Sigmoid colon (tissue), 7 donors: ENCODE results near the gene SLC45A2. TPM values are rescaled to one million over a fixed set of nuclear protein-coding genes. Genes with fewer than 3 reads are reported as not detected.

Experiments used
- DNase-seq: peaks from one replicate; pipeline ENCODE4 v3.0.0-alpha.2; 2019
- H3K27ac ChIP-seq, 4 donors: fragments of 200-600 bp; sonication (generic); one replicate each; pipeline ENCODE4 v1.5.1; 2016 to 2019; ENCODE audit warnings: mild to moderate bottlenecking in 1 of 4
- H3K27me3 ChIP-seq, 3 donors: fragments of 200-600 bp; sonication (generic); one replicate each; pipeline ENCODE4 v1.5.1; 2019; ENCODE audit warnings: mild to moderate bottlenecking in 1 of 3
- H3K36me3 ChIP-seq, 4 donors: fragments of 200-600 bp; sonication (generic); one replicate each; pipeline ENCODE4 v1.5.1; 2016 to 2019
- H3K4me1 ChIP-seq, 4 donors: fragments of 200-600 bp; sonication (generic); one replicate each; pipeline ENCODE4 v1.5.1; 2017 to 2019
- H3K4me3 ChIP-seq, 4 donors: fragments of 200-600 bp; sonication (generic); one replicate each; pipeline ENCODE4 v1.5.1; 2017 to 2019; ENCODE audit warnings: mild to moderate bottlenecking in 2 of 4, moderate library complexity in 1 of 4
- H3K9me3 ChIP-seq, 4 donors: fragments of 200-600 bp in 3 of 4; sonication (generic) in 3 of 4; one replicate each; pipeline versions ENCODE4 v1.5.1 to v1.6.1; 2013 to 2019
- EP300 ChIP-seq, 4 donors: sonication (generic); formaldehyde crosslinking; IDR thresholded peaks; one replicate each; pipeline ENCODE4 v1.6.1; 2017; ENCODE audit warnings: antibody characterized with exemption in 4 of 4
- POLR2A ChIP-seq, 2 donors: fragments of 450-650 bp; IDR thresholded peaks; one replicate each; pipeline ENCODE4 v1.6.1; 2016; ENCODE audit warnings: antibody characterized with exemption in 2 of 2, mild to moderate bottlenecking in 2 of 2, moderate library complexity in 2 of 2
- POLR2AphosphoS5 ChIP-seq, 4 donors: sonication (generic); formaldehyde crosslinking; IDR thresholded peaks; one replicate each; pipeline ENCODE4 v1.6.1; 2017; ENCODE audit warnings: antibody characterized with exemption in 4 of 4
- WGBS, 2 donors: extraction: QIAGEN DNeasy Blood & Tissue Kit; methylation state at CpG; one replicate each; pipeline ENCODE4 v1.1.7; 2013; 5-methylcytosine and 5-hydroxymethylcytosine counted together
- intact Hi-C: fragments of 100-400 bp; cut with DNase I; formaldehyde crosslinking; loops from one replicate; pipeline ENCODE4 v1.15.1; 2023
- polyA plus RNA-seq, 3 donors: library from polyadenylated mRNA; stranded (reverse); fragments of 200-250 nt; gene quantifications; one replicate each; pipeline ENCODE4 v1.2.3, GENCODE V29; 2013
- total RNA-seq, 4 donors: library from RNA; depleted of rRNA; stranded (reverse); fragments of >200 nt; gene quantifications; one replicate each; pipeline ENCODE4 v1.1.0, GENCODE V29; 2016
- TF ChIP-seq, protein P1 (sequence below), 4 experiments: fragments of 450-650 bp in 3 of 4; fragments of 200-600 bp in 1 of 4; IDR thresholded peaks; one replicate each; pipeline ENCODE4 v1.5.1; 2016 to 2019; ENCODE audit warnings: antibody characterized with exemption in 4 of 4, mild to moderate bottlenecking in 3 of 4, moderate library complexity in 2 of 4
- donor health status: healthy with polysubstance abuse.
- donor health status: Bipolar disorder and iron deficiency.
- donor health status: healthy.

SLC45A2 gene
- total and polyA plus RNA-seq, 7 donors, result 0.03 to 0.27 TPM; not detected in 5

DNA sequence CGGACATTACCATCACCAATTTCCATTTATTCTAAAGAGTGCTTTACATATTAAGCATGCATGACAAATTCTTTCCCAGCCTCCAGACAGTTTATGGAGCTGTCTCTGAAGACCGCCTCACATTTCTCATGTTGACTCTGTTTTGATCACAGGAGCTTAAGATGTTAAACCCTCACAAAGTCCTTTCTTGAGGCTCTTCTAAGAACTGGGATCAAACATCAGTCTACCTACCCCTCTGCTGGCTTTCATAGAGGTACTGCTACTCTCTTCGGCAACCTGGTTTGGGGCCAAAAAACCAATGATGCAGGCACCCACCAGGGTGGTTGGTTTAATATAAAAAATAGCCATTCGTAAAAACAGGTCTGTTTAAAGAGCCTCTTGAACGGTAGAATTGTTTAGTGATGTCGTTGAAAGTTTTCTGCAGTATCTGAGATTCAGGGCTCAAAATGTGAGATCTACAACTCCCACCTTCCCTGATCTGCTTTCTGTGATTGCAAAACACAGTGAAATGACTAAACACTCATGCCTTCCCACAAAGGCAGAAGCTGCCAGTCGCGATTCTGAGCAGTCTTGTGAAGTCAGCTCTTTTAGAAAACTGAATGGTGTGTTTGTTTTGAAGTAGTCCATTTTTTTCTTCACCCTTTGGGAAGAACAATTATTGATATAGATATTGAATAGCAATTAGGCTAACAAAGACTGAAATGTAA, 44.8 kb downstream of the SLC45A2 start:
- Histone ChIP-seq H3K36me3 (no peaks in the 10 kb centered on the region), H3K27me3 (peaks cover 21 to 57% (median 43%) of the 10 kb centered on the region in 3 donors), H3K4me1 (peaks cover 0 to 19% (median 13%) of the 10 kb centered on the region in 4 donors), H3K27ac (no peak overlapping the region), H3K4me3 (no peak overlapping the region), H3K9me3 (no peaks in the 10 kb centered on the region)
- WGBS, 2 donors, result 76 to 82% methylated on average over 8 of the region's 8 CpGs
- TF ChIP-seq POLR2AphosphoS5 (IDR thresholded peaks at IDR 0.05) (no peak), EP300 (IDR thresholded peaks at IDR 0.05) (no peak), POLR2A (IDR thresholded peaks at IDR 0.05) (no peak)
- TF ChIP-seq, protein P1, sequence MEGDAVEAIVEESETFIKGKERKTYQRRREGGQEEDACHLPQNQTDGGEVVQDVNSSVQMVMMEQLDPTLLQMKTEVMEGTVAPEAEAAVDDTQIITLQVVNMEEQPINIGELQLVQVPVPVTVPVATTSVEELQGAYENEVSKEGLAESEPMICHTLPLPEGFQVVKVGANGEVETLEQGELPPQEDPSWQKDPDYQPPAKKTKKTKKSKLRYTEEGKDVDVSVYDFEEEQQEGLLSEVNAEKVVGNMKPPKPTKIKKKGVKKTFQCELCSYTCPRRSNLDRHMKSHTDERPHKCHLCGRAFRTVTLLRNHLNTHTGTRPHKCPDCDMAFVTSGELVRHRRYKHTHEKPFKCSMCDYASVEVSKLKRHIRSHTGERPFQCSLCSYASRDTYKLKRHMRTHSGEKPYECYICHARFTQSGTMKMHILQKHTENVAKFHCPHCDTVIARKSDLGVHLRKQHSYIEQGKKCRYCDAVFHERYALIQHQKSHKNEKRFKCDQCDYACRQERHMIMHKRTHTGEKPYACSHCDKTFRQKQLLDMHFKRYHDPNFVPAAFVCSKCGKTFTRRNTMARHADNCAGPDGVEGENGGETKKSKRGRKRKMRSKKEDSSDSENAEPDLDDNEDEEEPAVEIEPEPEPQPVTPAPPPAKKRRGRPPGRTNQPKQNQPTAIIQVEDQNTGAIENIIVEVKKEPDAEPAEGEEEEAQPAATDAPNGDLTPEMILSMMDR (IDR thresholded peaks at IDR 0.05), result no peak
- no peak for DNase-seq
- intact Hi-C loops, result loop anchor here (5.0 to 10.0 kb wide), 2 partner anchors 285 to 502 kb away; no protein-coding TSS in a partner anchor

DNA sequence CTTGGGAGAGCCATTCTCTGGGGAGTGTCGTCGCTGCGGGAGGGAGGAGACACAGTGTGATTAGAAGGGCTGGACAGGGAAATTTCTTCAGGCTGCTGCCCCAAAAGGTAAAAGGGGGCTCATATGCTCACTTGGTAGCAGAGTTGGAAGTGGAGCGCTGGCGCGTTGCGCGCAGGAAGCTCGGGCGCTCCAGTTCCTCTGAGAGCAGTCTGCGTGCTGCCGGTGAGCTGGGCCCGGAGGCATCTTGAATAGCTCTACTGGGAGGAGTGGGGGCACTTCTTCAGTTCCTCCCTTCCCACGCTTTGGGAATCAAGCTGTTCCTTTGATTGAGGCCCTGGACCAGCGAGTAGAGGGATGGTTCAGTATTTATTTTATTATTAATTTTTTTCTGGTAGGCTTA, 45.6 kb downstream of the SLC45A2 start:
- TF ChIP-seq EP300 (IDR thresholded peaks at IDR 0.05), result no peak
- TF ChIP-seq POLR2AphosphoS5 (IDR thresholded peaks at IDR 0.05), result no peak
- TF ChIP-seq, protein P1 (IDR thresholded peaks at IDR 0.05), result no peak
- no peak for TF ChIP-seq POLR2A (IDR thresholded peaks at IDR 0.05)
- Histone ChIP-seq H3K4me3 (no peak overlapping the region), H3K27me3 (peaks cover 21 to 57% (median 43%) of the 10 kb centered on the region in 3 donors), H3K36me3 (no peaks in the 10 kb centered on the region), H3K27ac (no peak overlapping the region), H3K4me1 (peaks cover 0 to 19% (median 13%) of the 10 kb centered on the region in 4 donors), H3K9me3 (no peaks in the 10 kb centered on the region)
- no peak for DNase-seq
- 14 to 39% methylated on average over 15 of the region's 15 CpGs for WGBS, 2 donors
- intact Hi-C loops, result loop anchor here (5.0 to 10.0 kb wide), 2 partner anchors 284 to 502 kb away; no protein-coding TSS in a partner anchor

DNA sequence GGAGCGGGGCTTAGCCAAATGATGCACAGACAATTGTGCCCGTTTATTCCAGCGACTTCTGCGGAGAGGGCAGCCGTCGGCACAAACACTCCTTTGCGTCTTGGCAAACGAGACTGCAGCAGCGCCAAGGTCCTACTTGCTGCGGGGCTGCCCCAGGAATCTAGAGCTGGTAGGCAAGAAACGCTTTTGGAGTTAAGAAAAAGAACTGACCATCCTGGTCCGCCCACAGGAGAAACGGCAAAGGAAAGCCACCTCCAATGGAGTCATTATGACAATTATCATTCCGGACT, 46.0 kb downstream of the SLC45A2 start:
- no peaks in the 10 kb centered on the region for H3K36me3 ChIP-seq
- TF ChIP-seq POLR2A (IDR thresholded peaks at IDR 0.05), result no peak
- TF ChIP-seq, protein P1 (IDR thresholded peaks at IDR 0.05), result no peak
- TF ChIP-seq POLR2AphosphoS5 (IDR thresholded peaks at IDR 0.05), result no peak
- TF ChIP-seq EP300 (IDR thresholded peaks at IDR 0.05), result no peak

DNA sequence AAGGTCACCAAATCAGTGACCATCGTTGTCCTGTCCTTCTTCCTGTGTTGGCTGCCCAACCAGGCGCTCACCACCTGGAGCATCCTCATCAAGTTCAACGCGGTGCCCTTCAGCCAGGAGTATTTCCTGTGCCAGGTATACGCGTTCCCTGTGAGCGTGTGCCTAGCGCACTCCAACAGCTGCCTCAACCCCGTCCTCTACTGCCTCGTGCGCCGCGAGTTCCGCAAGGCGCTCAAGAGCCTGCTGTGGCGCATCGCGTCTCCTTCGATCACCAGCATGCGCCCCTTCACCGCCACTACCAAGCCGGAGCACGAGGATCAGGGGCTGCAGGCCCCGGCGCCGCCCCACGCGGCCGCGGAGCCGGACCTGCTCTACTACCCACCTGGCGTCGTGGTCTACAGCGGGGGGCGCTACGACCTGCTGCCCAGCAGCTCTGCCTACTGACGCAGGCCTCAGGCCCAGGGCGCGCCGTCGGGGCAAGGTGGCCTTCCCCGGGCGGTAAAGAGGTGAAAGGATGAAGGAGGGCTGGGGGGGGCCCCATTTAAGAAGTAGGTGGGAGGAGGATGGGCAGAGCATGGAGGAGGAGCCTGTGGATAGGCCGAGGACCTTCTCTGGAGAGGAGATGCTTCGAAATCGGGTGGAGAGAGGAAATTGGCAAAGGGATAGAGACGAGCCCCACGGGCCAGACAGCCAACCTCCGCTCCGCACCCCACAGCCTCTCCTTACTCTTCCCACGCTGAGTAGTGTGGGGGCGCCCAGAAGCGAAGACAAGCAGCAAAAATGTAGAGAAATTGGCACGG, 46.6 kb downstream of the SLC45A2 start:
- Histone ChIP-seq H3K9me3 (no peaks in the 10 kb centered on the region), H3K4me1 (peaks cover 0 to 19% (median 13%) of the 10 kb centered on the region in 4 donors), H3K27ac (no peak overlapping the region), H3K4me3 (no peak overlapping the region), H3K36me3 (no peaks in the 10 kb centered on the region), H3K27me3 (peaks cover 21 to 57% (median 43%) of the 10 kb centered on the region in 3 donors)
- TF ChIP-seq, protein P1 (IDR thresholded peaks at IDR 0.05), result no peak
- no peak for TF ChIP-seq EP300 (IDR thresholded peaks at IDR 0.05)
- 23 to 54% methylated on average over 54 of the region's 54 CpGs for WGBS, 2 donors
- DNase-seq, result no peak
- intact Hi-C loops, result loop anchor here (5.0 to 10.0 kb wide), 2 partner anchors 283 to 501 kb away; no protein-coding TSS in a partner anchor

More for the DNA sequence above, 46.0 kb downstream of the SLC45A2 start:
- Histone ChIP-seq H3K27ac (no peak overlapping the region), H3K27me3 (peaks cover 21 to 57% (median 43%) of the 10 kb centered on the region in 3 donors), H3K4me3 (no peak overlapping the region), H3K4me1 (peaks cover 0 to 19% (median 13%) of the 10 kb centered on the region in 4 donors), H3K9me3 (no peaks in the 10 kb centered on the region)
- 22 to 42% methylated on average over 14 of the region's 14 CpGs for WGBS, 2 donors
- no peak for DNase-seq
- intact Hi-C loops, result loop anchor here (5.0 to 10.0 kb wide), 2 partner anchors 284 to 501 kb away; no protein-coding TSS in a partner anchor
